Endothelial cell of coronary artery (primary cell): ENCODE data around the gene DLG2. TPM values are rescaled to one million over a fixed set of nuclear protein-coding genes. Genes with fewer than 3 reads are reported as not detected.

ENCODE experiments used
- total RNA-seq: library from RNA; depleted of rRNA; stranded (reverse); fragments of >200 nt; gene quantifications from 2 replicates; pipeline ENCODE4 v1.2.3, GENCODE V29; 2014

The DLG2 gene
- total RNA-seq: 0.38 and 0.54 TPM in 2 replicates

GRCh38 chr11:85627332-85627997 lies at the start of gene DLG2:
TSS of gene DLG2 (minus strand) at chr11:85627344.

DNA sequence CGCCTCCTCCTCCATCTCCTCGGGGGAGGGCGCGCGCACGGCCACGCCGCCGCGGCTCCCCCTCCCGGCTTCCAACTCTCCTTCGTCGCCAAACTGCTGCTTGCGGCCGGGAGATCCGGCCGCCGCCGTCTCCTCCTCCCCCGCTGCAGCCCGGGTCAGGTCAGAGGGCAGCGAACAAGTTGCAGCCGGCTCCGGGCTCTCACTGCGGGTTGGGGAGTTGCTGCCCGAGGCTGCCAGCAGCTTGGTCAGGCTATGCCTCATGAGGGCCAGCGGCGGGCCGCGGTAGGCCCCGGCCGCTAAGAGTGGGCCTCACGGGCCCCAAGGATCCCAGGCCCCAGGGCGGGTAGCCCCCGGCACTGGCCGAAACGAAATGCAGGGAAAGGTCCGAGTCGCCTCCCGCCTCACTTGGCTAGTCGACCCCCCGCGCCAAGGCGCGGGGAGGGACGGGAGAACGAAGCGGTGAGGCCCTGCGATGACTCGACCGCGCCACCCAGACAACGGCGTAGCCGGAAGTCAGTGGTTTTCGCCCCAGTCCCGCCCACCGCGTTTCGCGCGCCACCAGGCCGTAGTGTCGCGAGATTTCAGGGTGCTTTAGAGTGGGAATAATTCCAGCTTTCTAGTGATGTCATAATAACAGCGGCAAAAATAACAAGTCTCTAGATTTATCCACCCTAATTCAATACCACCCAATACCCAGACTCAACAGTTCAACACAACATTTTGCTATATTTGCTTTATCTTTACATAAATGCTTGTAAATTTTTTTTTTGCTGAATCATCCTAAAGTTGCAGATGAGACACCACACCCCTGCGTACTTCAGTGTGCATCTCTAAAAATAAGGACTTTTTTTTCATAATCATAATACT lies 37.7 kb upstream of the DLG2 start, which contains the start of gene CREBZF:
CREBZF (minus strand) TSS at position 515 of the 867 bp plus-strand sequence; CDS start at position 261, 254 bp downstream.

GRCh38 chr11:85647604-85648299 lies 20.6 kb upstream of the DLG2 start, which contains the start of gene TMEM126A:
TSS of gene TMEM126A (plus strand) at chr11:85647967. CDS start at chr11:85650256, 2,289 bp downstream.

DNA sequence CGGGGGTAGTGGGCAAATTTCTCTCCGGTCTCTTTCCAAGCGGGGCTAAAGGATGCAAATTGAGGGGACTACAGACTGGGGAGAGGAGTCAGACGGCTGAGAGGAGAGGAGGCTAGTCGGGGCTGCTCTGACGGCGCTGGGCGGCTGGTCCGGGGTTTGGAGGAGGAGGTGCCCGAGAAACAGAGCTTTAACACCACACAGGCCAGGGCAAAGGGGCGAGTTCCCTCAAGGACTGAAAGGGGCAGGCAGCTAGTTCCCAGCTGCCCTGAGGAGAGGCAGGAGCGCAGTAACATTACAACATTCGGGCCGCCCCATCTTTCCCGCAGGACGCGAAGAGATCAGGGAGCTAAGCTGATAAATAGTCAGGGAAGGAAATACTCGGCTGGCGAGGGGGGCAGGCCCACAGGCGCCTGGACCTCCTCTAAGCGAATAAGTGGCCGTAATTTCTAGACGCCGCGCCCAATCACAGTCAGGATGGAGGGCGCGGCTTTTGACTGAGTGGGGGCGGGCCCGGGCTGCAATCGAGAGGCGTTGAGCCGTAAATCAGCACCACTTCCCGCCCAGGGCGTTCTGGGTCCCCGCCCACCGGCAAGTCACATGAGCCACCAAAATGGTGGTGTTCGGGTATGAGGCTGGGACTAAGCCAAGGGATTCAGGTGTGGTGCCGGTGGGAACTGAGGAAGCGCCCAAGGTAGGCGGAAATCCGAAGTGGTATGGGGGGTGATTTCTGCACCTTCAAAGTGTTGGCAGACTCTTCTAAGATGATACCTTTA lies 1.0 kb upstream of the DLG2 start, which contains the start of gene TMEM126B:
TMEM126B (plus strand) TSS at position 596 of the 773 bp plus-strand sequence; CDS start at position 611, 15 bp downstream.

Other genes with a start within 250 kb of the DLG2 start
- gene TMEM126B, start 1.2 kb upstream of the DLG2 start, total RNA-seq: 51.2 and 54.3 TPM in 2 replicates
- 37.5 and 48.5 TPM in 2 replicates for gene TMEM126A, start 20.6 kb upstream of the DLG2 start, total RNA-seq
- 23.8 and 37.8 TPM in 2 replicates for gene CREBZF, start 37.8 kb upstream of the DLG2 start, total RNA-seq
- 0.56 TPM in 1 of 2 replicates, not detected in the other for gene CCDC89, start 58.9 kb upstream of the DLG2 start, total RNA-seq
- gene SYTL2, start 183.8 kb upstream of the DLG2 start, total RNA-seq: 0.63 and 1.5 TPM in 2 replicates
- not detected in 2 replicates for gene CCDC83, start 228.0 kb upstream of the DLG2 start, total RNA-seq